A549 (cell line): ENCODE results near the gene LAMTOR2. TPM values are rescaled to one million over a fixed set of nuclear protein-coding genes. Genes with fewer than 3 reads are reported as not detected.

Experiments
- ATAC-seq, 2 experiments: fragments of 200-7000 bp in 1 of 2; fragments of >200 bp in 1 of 2; cut with Nextera tagmentation in 1 of 2; cut with Tn5 transposase in 1 of 2; 3 replicates each; pipeline versions ENCODE4 v1.8.0 to v1.9.1; 2018 to 2020; ENCODE audit warnings: mild to moderate bottlenecking in 1 of 2, moderate library complexity in 1 of 2
- CTCF ChIA-PET: fragments of 300-600 bp; sonication (Branson Sonifier 250); formaldehyde crosslinking; extraction: SDS; loops from one replicate; lab custom pipeline; 2021; ENCODE audit warnings: antibody characterized with exemption, inconsistent platforms; lab: Yijun Ruan, JAX
- POLR2A ChIA-PET: fragments of 350-600 bp; formaldehyde crosslinking; extraction: SDS; loops from one replicate; lab custom pipeline; 2021; ENCODE audit warnings: antibody characterized with exemption, inconsistent platforms; lab: Yijun Ruan, JAX
- DNase-seq, 2 experiments: peaks; one replicate each; pipeline versions ENCODE4 v3.0.0 to v3.0.0-alpha.2; 2011 to 2016; ENCODE audit warnings: low read depth in 1 of 2, low spot score in 1 of 2
- FAIRE-seq: peaks from 2 replicates; lab custom pipeline; 2011; peaks lifted over from hg19 to GRCh38; lab: Jason Lieb, UNC
- H3K27ac ChIP-seq, 2 experiments: fragments of >200 bp; sonication (Bioruptor Twin); formaldehyde crosslinking; 3 replicates each; pipeline ENCODE4 v1.5.1; 2016 to 2017
- H3K4me1 ChIP-seq: fragments of >200 bp; sonication (Bioruptor Twin); formaldehyde crosslinking; 3 replicates; pipeline ENCODE4 v1.6.1; 2016
- H3K4me2 ChIP-seq: fragments of >200 bp; sonication (Bioruptor Twin); formaldehyde crosslinking; 3 replicates; pipeline ENCODE4 v1.6.1; 2016
- H3K4me3 ChIP-seq: fragments of >200 bp; sonication (Bioruptor Twin); formaldehyde crosslinking; 3 replicates; pipeline ENCODE4 v1.5.1; 2016
- H3K9me3 ChIP-seq: fragments of >200 bp; sonication (Bioruptor Twin); formaldehyde crosslinking; 3 replicates; pipeline ENCODE4 v1.6.1; 2016
- CHD4 ChIP-seq: fragments of 200-600 bp; sonication (generic); IDR thresholded peaks from 2 replicates; pipeline ENCODE4 v1.6.1; 2016; ENCODE audit warnings: antibody characterized with exemption, mild to moderate bottlenecking, borderline replicate concordance
- EHF ChIP-seq: fragments of 250-450 bp; sonication (Bioruptor Pico); IDR thresholded peaks from 2 replicates; pipeline ENCODE4 v1.5.0; 2020; ENCODE audit warnings: mild to moderate bottlenecking
- ESRRA ChIP-seq: fragments of 150-350 bp; IDR thresholded peaks from 2 replicates; pipeline ENCODE4 v1.6.1; 2014; ENCODE audit warnings: mild to moderate bottlenecking, low read length, borderline replicate concordance
- FOXS1 ChIP-seq: fragments of 250-450 bp; sonication (Bioruptor Pico); IDR thresholded peaks from 2 replicates; pipeline ENCODE4 v1.5.0; 2020; ENCODE audit warnings: mild to moderate bottlenecking, moderate library complexity
- HDAC2 ChIP-seq: fragments of 200-600 bp; sonication (generic); IDR thresholded peaks from 2 replicates; pipeline ENCODE4 v1.6.1; 2016
- HMGXB4 ChIP-seq: fragments of 250-450 bp; sonication (Bioruptor Pico); IDR thresholded peaks from 2 replicates; pipeline ENCODE4 v1.5.0; 2021; ENCODE audit warnings: mild to moderate bottlenecking, moderate library complexity, borderline replicate concordance
- HOXB13 ChIP-seq: fragments of 250-450 bp; sonication (Bioruptor Pico); IDR thresholded peaks from 2 replicates; pipeline ENCODE4 v1.5.0; 2020; ENCODE audit warnings: low read depth, mild to moderate bottlenecking, moderate library complexity
- HOXB5 ChIP-seq: fragments of 250-450 bp; sonication (Bioruptor Pico); IDR thresholded peaks from 2 replicates; pipeline ENCODE4 v1.5.0; 2020; ENCODE audit warnings: mild to moderate bottlenecking, moderate library complexity
- JUN ChIP-seq, 2 experiments: fragments of >200 bp; sonication (Bioruptor Twin); formaldehyde crosslinking; IDR thresholded peaks; 2 replicates in 1 of 2; 3 replicates in 1 of 2; pipeline ENCODE4 v1.6.1; 2016 to 2017
- KDM5A ChIP-seq: fragments of 200-600 bp; sonication (generic); IDR thresholded peaks from 2 replicates; pipeline ENCODE4 v1.6.1; 2016; ENCODE audit warnings: antibody characterized with exemption, mild to moderate bottlenecking
- MAZ ChIP-seq: fragments of 150-350 bp; IDR thresholded peaks from 2 replicates; pipeline ENCODE4 v1.6.1; 2014; ENCODE audit warnings: antibody characterized with exemption, low read depth, low read length, borderline replicate concordance
- MYC ChIP-seq: IDR thresholded peaks from 2 replicates; pipeline ENCODE4 v1.6.1; 2012; ENCODE audit warnings: mild to moderate bottlenecking, inconsistent platforms, low read length, improper control_type of control experiment, borderline replicate concordance
- NPAS2 ChIP-seq: fragments of 250-450 bp; sonication (Bioruptor Pico); IDR thresholded peaks from 2 replicates; pipeline ENCODE4 v1.8.0; 2022; ENCODE audit warnings: mild to moderate bottlenecking, moderate library complexity, borderline replicate concordance
- NR3C1 ChIP-seq: fragments of >200 bp; sonication (Bioruptor Twin); formaldehyde crosslinking; IDR thresholded peaks from 3 replicates; pipeline ENCODE4 v1.6.1; 2017
- PBX3 ChIP-seq: IDR thresholded peaks from 2 replicates; pipeline ENCODE4 v1.6.1; 2012
- PHF8 ChIP-seq: fragments of 200-600 bp; sonication (generic); IDR thresholded peaks from 2 replicates; pipeline ENCODE4 v1.6.1; 2016; ENCODE audit warnings: low read depth, mild to moderate bottlenecking, antibody characterized with exemption, moderate library complexity, borderline replicate concordance
- POLR2AphosphoS2 ChIP-seq: conservative IDR thresholded peaks from 2 replicates; pipeline ENCODE4 v1.6.1; 2012; ENCODE audit warnings: low read length, improper control_type of control experiment, inconsistent platforms
- RCOR1 ChIP-seq: fragments of 150-350 bp; IDR thresholded peaks from 2 replicates; pipeline ENCODE4 v1.6.1; 2014; ENCODE audit warnings: antibody characterized with exemption, low read length, low read depth
- RFX5 ChIP-seq: fragments of 450-650 bp; IDR thresholded peaks from 2 replicates; pipeline ENCODE4 v1.7.1; 2014; ENCODE audit warnings: antibody characterized with exemption, mild to moderate bottlenecking, moderate library complexity
- TP53 ChIP-seq: fragments of 250-450 bp; sonication (Bioruptor Pico); IDR thresholded peaks from 2 replicates; pipeline ENCODE4 v1.5.0; 2021; ENCODE audit warnings: mild to moderate bottlenecking, moderate library complexity
- ZNF302 ChIP-seq: fragments of 250-450 bp; sonication (Bioruptor Pico); IDR thresholded peaks from 2 replicates; pipeline ENCODE4 v1.9.0; 2021; ENCODE audit warnings: inconsistent platforms, mild to moderate bottlenecking, moderate library complexity
- WGBS: methylation state at CpG from one replicate; pipeline ENCODE4 v1.1.6; 2017; ENCODE audit errors: missing lambda C conversion rate; 5-methylcytosine and 5-hydroxymethylcytosine counted together
- polyA plus RNA-seq, 4 experiments: library from polyadenylated mRNA; depleted of rRNA in 3 of 4; stranded (reverse); fragments of >200 nt; fragmentation: RNase III in 1 of 4; extraction: RNeasy Plus Mini Kit Qiagen cat#74134 plus additional on column Dnase treatment in 1 of 4; gene quantifications; 2 replicates in 3 of 4; 3 replicates in 1 of 4; pipeline ENCODE4 v1.2.3, GENCODE V29; 2011 to 2017

LAMTOR2 gene
- polyA plus RNA-seq, 2 of the 4 experiments (the other 2 are of a cell fraction), result 63.0 to 171 TPM

- DNase-seq (no peak), ATAC-seq (no peak), FAIRE-seq (no peak)
- CTCF ChIA-PET, result interaction anchor here (0.9 to 2.9 kb wide), 6 partner anchors 10 to 67 kb away, joined by 3 to 19 read pairs (median 4); no protein-coding TSS in a partner anchor
- peaks cover 14% of the 10 kb centered on the region; the same call in 2 of the 3 replicates for H3K4me1 ChIP-seq
- H3K4me3 ChIP-seq, result no peak overlapping the region
- no peak overlapping the region for H3K4me2 ChIP-seq
- TF ChIP-seq JUN (IDR thresholded peaks at IDR 0.05), result no peak
- no peak for TF ChIP-seq TP53
- TF ChIP-seq PBX3, result no peak
- no peak overlapping the region for H3K27ac ChIP-seq
- no peaks in the 10 kb centered on the region for H3K9me3 ChIP-seq
- WGBS, result 94% methylated on average over 5 of the region's 5 CpGs
- POLR2A ChIA-PET, result no interaction called here
Measured at GRCh38 chr1:156078728-156079127, 24.1 kb downstream of the LAMTOR2 start.

- Histone ChIP-seq H3K4me2 (no peak overlapping the region), H3K4me1 (peaks cover 14% of the 10 kb centered on the region; the same call in 2 of the 3 replicates), H3K9me3 (no peaks in the 10 kb centered on the region), H3K27ac (no peak overlapping the region), H3K4me3 (no peak overlapping the region)
- FAIRE-seq (no peak), DNase-seq (no peak), ATAC-seq (no peak)
- POLR2A ChIA-PET, result no interaction called here
- CTCF ChIA-PET, result interaction anchor here (0.7 to 2.9 kb wide), 4 partner anchors 10 to 66 kb away, joined by 3 to 19 read pairs (median 4); no protein-coding TSS in a partner anchor
- TF ChIP-seq JUN (IDR thresholded peaks at IDR 0.05) (no peak), CHD4 (no peak), RFX5 (no peak), HOXB5 (no peak), TP53 (no peak), HOXB13 (CRISPR knock-in tag) (no peak), POLR2AphosphoS2 (no peak), MAZ (no peak), NPAS2 (no peak), HMGXB4 (no peak), FOXS1 (CRISPR knock-in tag) (no peak), KDM5A (no peak), ESRRA (no peak), MYC (no peak), EHF (CRISPR knock-in tag) (no peak), HDAC2 (no peak), NR3C1 (no peak)
- 95% methylated on average over 5 of the region's 5 CpGs for WGBS
Measured at GRCh38 chr1:156079762-156080161, 25.2 kb downstream of the LAMTOR2 start.

GRCh38 chr1:156080241-156080862, 25.8 kb downstream of the LAMTOR2 start:
- H3K27ac ChIP-seq, result peak overlapping the region in 1 of 2 experiments; percentile 93; a peak in 2 of 6 replicates
- ChIA-PET CTCF (interaction anchor here (0.7 to 2.9 kb wide), 2 partner anchors 10 to 14 kb away, joined by 3 to 19 read pairs; no protein-coding TSS in a partner anchor), POLR2A (no interaction called here)
- no peak for TF ChIP-seq RCOR1
- no peak for TF ChIP-seq PHF8
- no peak for TF ChIP-seq ZNF302
- ATAC-seq (no peak), FAIRE-seq (no peak), DNase-seq (no peak)
- H3K9me3 ChIP-seq, result no peaks in the 10 kb centered on the region
- H3K4me3 ChIP-seq, result no peak overlapping the region
- WGBS, result 85% methylated on average over 8 of the region's 8 CpGs
- H3K4me2 ChIP-seq, result peak overlapping the region; percentile 100
- peaks cover 14% of the 10 kb centered on the region; the same call in 2 of the 3 replicates for H3K4me1 ChIP-seq
